Lower leg skin (tissue), 4 donors: ENCODE measurements around the gene SLPI. TPM values are rescaled to one million over a fixed set of nuclear protein-coding genes. Genes with fewer than 3 reads are reported as not detected.

Experiments used
- DNase-seq, 2 donors: peaks; one replicate each; pipeline ENCODE4 v3.0.0-alpha.2; 2019; ENCODE audit warnings: low spot score in 2 of 2
- H3K4me3 ChIP-seq: fragments of 200-600 bp; sonication (generic); 2 replicates; pipeline ENCODE4 v1.5.1; 2017; ENCODE audit warnings: mild to moderate bottlenecking, low read depth; ENCODE audit not compliant: poor library complexity, severe bottlenecking
- CTCF ChIP-seq, 3 donors: fragments of 450-650 bp; IDR thresholded peaks; one replicate each; pipeline ENCODE4 v1.5.1; 2016; ENCODE audit warnings: antibody characterized with exemption in 3 of 3, mild to moderate bottlenecking in 3 of 3, moderate library complexity in 2 of 3
- POLR2A ChIP-seq, 2 donors: fragments of 450-650 bp; IDR thresholded peaks; one replicate each; pipeline ENCODE4 v1.6.1; 2016 to 2017; ENCODE audit warnings: antibody characterized with exemption in 2 of 2, mild to moderate bottlenecking in 1 of 2, moderate library complexity in 1 of 2
- WGBS, 2 donors: methylation state at CpG; one replicate each; pipeline ENCODE4 v1.1.5; 2018; 5-methylcytosine and 5-hydroxymethylcytosine counted together
- intact Hi-C: fragments of 100-400 bp; cut with DNase I; formaldehyde crosslinking; loops from one replicate; pipeline ENCODE4 v1.15.0; 2023; ENCODE audit warnings: low total_unique reads
- total RNA-seq, 4 donors: library from RNA; depleted of rRNA; stranded (reverse); fragments of >200 nt; gene quantifications; one replicate each; pipeline ENCODE4 v1.1.0, GENCODE V29; 2016

SLPI gene
- total RNA-seq, 4 donors from 2014 or later = 206 to 584 (median 292) TPM

- intact Hi-C loops = loop anchor here (10.0 kb wide), 1 partner anchor 283 kb away; no protein-coding TSS in a partner anchor
- 89 to 92% methylated on average over 47 to 52 of the region's 52 CpGs for WGBS, 2 donors
- no peak for TF ChIP-seq POLR2A (IDR thresholded peaks at IDR 0.05)
- peak in 1 of 2 donors; percentile 84 for DNase-seq
- no peak overlapping the region for H3K4me3 ChIP-seq
Measured at GRCh38 chr20:45297786-45298497, 43.6 kb upstream of the SLPI start.

GRCh38 chr20:45294659-45295058 is 40.3 kb upstream of the SLPI start:
- WGBS, 2 donors = 91 to 100% methylated on average over 1 of the region's 1 CpG
- TF ChIP-seq CTCF (IDR thresholded peaks at IDR 0.05) (no peak), POLR2A (IDR thresholded peaks at IDR 0.05) (no peak)
- H3K4me3 ChIP-seq = no peak overlapping the region
- no peak for DNase-seq
- intact Hi-C loops = loop anchor here (10.0 kb wide), 1 partner anchor 280 kb away; no protein-coding TSS in a partner anchor

- intact Hi-C loops = loop anchor here (10.0 kb wide), 1 partner anchor 279 kb away; no protein-coding TSS in a partner anchor
- H3K4me3 ChIP-seq = no peak overlapping the region
- DNase-seq = no peak
- TF ChIP-seq POLR2A (IDR thresholded peaks at IDR 0.05) = no peak
- no peak for TF ChIP-seq CTCF (IDR thresholded peaks at IDR 0.05)
- WGBS, 2 donors = 57 to 59% methylated on average over 5 of the region's 5 CpGs
Measured at GRCh38 chr20:45294003-45294368, 39.6 kb upstream of the SLPI start.

- peak overlapping the region; percentile 35 for H3K4me3 ChIP-seq
- 4 to 7% methylated on average over 60 to 79 of the region's 79 CpGs for WGBS, 2 donors
- intact Hi-C loops = loop anchor here (10.0 kb wide), 1 partner anchor 279 kb away; no protein-coding TSS in a partner anchor
- DNase-seq = peak; percentile 77 to 97
- TF ChIP-seq CTCF (IDR thresholded peaks at IDR 0.05) = peak in 1 of 3 donors; percentile 59
- TF ChIP-seq POLR2A (IDR thresholded peaks at IDR 0.05) = no peak
Measured at GRCh38 chr20:45293041-45294002, 39.0 kb upstream of the SLPI start.

GRCh38 chr20:45292343-45292742 is 38.0 kb upstream of the SLPI start:
- H3K4me3 ChIP-seq = no peak overlapping the region
- TF ChIP-seq POLR2A (IDR thresholded peaks at IDR 0.05) (no peak), CTCF (IDR thresholded peaks at IDR 0.05) (no peak)
- WGBS, 2 donors = 84 to 88% methylated on average over 2 of the region's 2 CpGs
- no peak for DNase-seq
- intact Hi-C loops = loop anchor here (10.0 kb wide), 1 partner anchor 278 kb away; no protein-coding TSS in a partner anchor

GRCh38 chr20:45291526-45291925 is 37.2 kb upstream of the SLPI start:
- WGBS, 2 donors = 80 to 82% methylated on average over 9 of the region's 9 CpGs
- intact Hi-C loops = loop anchor here (10.0 kb wide), 1 partner anchor 277 kb away; no protein-coding TSS in a partner anchor
- TF ChIP-seq POLR2A (IDR thresholded peaks at IDR 0.05) (no peak), CTCF (IDR thresholded peaks at IDR 0.05) (no peak)
- H3K4me3 ChIP-seq = no peak overlapping the region
- peak in 1 of 2 donors; percentile 84 for DNase-seq
